SH-SY5Y (cell line): ENCODE measurements around the gene MYZAP.

Experiments used
- GATA2 ChIP-seq: IDR thresholded peaks from 2 replicates; pipeline ENCODE4 v1.6.1; 2011; ENCODE audit warnings: mild to moderate bottlenecking, low read depth, low read length
- GATA3 ChIP-seq: IDR thresholded peaks from 2 replicates; pipeline ENCODE4 v1.6.1; 2011; ENCODE audit warnings: low read depth, mild to moderate bottlenecking, low read length, moderate library complexity

Gene MYZAP

DNA sequence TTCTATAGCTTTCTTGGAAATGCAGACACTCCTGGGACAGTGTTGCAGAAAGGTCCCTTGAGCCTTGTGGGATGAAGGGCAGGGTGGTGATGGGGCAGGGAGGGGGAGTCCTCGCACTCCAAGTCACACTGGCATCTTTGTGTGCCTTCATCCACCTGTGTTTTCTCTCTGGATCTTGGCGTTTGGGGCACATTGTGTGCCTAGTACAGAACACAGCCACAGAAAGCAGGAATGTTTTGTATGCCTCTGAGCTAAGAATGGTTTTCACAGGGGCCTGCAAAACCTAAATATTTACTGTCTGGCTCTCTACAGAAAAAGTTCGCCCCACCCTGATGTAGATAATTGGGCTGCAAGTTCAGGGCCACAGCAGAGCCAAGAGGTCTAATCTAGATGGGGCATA, 5.7 kb downstream of the MYZAP start:
- no peak for TF ChIP-seq GATA3
- no peak for TF ChIP-seq GATA2

DNA sequence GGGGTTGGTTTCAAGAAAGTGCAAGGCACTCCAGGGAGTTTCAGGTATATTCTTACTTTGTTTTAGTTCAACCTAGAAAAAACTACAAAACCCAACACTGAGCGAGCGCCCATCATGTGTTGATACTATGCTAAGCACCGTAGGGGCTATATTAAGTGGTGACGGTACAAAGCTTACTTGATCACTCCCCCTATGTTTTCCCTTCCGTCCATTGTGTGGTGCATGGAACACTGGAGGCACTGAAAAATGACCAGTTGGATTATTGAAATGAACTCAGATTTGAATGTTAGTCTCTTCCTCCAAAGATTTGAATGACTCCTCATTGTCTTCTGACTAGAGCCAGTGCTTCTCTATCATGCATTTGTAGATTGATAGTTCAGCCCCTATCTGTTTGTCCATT, 6.6 kb downstream of the MYZAP start:
- TF ChIP-seq GATA2 (no peak), GATA3 (no peak)

DNA sequence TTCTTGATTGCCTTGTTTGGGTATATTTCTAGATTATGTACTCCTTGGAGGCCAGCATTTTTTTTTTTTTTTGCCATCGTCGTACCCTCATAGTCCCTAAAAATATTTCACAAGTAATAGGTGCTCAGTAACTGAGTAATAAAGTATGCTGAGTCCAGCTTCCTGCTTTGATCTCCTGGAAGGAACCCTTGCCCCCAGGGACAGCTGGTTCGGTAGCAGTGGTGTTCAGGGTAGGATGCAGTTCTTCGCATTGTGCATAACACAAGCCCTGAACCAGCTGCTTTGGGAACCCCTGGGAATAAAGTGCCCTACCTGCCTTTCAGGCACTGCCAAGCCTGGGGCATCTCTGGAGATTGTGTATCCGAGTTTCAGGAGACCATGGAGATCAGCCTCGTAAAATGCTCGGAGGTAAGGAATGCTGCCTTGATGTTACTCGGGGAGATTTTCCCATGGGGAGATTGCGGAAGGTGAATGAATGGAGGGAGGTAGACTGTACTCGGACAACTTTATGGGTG, 7.6 kb downstream of the MYZAP start:
- no peak for TF ChIP-seq GATA2
- no peak for TF ChIP-seq GATA3

DNA sequence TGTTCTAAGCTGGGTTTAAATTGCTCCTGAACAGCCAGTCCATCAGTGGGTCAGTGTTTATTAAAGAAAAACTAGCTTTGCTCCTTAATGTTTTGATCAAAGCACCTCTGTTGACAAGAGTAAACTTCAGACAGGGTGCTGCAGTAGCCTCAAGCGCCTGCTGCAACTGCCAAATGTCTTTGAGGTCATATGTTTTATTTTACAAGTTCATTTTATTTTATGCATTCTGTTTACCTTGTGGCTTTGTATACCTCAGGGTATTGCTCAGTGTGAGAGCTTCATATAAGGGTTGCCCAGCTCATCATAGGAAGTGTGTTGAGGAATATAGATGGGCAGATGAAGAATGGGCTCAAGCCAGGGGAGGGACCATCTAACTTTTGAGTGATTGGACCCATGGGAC, 8.5 kb downstream of the MYZAP start:
- TF ChIP-seq GATA2 (no peak), GATA3 (no peak)

DNA sequence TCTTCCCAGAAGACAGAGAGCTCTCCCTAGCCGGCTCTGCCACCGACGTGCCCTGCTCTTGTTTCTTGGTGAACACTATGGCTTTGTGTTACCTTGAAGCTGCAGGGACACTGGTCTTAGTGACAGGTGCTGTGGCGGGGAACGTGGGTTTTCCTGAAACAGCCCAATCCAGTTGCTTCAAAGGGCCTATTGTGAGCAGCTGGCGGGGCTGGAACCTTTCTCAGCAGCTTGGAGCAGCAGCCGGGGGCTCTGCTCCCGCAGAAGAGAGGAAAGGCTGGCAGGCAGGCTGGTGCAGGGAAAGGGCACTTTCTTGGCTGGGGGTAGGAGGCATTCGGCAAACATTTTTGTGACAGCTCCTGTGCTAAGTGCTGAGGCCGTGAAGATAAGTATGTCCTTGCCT, 12.8 kb downstream of the MYZAP start:
- no peak for TF ChIP-seq GATA2
- TF ChIP-seq GATA3: no peak

DNA sequence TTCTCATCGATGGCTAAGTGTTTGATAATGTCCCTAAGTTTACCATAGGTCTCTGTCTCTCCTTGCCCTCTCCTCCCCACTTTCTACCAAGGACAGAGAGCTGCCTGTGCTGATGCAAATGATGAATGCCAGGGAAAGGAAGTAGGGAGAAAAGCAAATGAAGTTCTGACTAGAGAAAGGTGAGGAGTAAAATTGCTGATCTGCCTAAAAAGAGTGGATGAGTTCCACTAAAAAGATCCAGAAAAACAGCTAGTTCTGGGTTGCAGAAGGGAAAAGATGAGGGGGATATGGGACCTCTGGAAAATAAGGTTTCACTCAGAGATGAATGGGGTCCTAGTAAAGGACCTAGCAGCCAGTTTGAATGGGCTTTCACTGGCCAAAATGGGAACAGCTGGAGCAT, 13.8 kb downstream of the MYZAP start:
- TF ChIP-seq GATA3 (no peak), GATA2 (no peak)

DNA sequence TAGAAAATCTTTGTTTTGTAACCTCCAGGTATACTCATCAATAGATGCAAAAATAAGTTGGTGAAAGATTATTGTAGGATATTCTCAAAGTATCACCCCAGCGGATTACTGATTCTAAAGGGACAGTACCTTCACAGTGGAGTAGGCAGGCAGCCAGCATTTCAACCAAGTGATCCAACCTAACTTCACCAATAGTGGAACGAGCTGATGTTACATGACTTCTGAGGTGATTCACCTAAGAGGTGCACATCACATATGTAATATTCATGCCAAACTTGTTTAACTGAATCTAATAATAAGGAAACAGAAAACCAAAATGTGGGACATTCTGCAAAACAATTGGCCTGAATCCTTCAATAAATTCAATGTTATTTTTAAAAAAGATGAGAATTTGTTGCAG, 14.3 kb downstream of the MYZAP start:
- TF ChIP-seq GATA3 (no peak), GATA2 (no peak)

DNA sequence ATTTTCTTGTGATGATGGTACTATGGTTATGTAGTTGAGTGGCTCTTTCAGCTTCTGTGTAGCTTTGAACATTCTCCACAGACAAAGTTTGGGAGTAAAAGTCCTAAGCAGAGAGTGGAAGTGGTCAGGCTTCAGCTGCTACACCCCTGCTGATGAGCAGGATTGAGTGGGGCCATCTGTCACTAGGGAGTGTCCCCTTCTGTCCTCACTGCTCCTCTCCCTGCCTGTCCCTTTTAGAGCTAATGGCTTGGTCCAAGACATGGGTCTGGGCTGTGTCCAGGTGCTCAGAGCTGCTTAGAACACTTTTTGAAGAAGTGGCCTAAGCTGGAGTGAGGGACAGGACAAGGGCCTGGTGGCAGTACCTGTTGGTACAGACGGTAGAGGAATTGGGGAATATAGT, 15.1 kb downstream of the MYZAP start:
- no peak for TF ChIP-seq GATA3
- TF ChIP-seq GATA2: no peak

DNA sequence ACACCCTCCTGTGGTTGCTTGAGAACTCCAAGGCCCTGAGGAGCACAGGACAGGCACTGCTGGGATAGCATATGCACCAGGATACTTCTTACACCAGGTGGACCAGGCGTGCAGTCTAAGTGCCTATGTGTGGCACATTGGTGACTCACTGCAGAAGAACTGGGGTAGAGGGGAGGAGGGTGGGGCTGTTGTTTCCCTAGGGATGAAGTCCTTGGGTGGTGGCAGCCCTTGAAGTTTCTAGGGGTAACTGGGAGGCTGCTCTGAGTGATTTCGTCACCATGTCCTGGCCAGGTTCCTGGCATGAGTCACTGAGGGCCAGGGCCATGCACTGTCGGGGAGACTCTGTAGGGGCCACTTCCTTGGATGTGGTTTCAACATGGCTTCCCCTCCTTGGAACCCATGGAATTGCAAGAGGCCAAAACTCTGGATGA, 15.9 kb downstream of the MYZAP start:
- no peak for TF ChIP-seq GATA2
- TF ChIP-seq GATA3: no peak

DNA sequence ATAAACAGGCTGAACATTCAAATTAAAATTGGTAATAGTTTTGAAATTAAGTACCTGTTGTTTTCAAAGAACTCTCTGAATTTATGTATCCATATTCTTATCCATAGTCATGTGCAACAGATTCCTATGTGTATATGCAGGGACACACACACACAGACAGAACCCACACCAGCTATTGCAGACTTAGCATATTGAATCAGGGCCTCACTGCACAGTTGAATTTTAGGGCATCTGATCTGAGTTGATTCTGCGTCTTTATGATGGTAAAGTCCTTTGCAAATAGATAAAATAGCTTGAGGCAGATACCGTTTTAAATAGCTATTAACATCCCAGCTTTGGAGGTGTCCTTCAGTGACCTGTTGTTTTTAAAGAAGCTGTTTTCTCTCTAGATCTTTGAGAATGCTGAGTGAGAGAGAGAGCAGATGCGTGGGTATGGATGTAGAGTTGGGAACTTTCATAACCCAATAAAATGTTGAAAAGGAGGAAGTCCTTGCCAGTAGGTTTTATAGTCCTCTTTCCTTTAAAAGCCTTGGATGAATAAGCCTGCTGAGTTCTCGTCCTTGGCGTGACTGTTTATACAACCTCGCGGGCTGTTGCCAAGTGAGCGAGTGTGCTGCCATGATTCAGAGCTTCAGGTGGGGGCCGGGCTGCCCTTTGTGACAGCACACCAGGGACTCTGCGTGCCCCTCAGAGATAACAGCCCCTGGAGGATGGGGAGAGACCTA, 18.3 kb downstream of the MYZAP start:
- TF ChIP-seq GATA3 (no peak), GATA2 (no peak)

DNA sequence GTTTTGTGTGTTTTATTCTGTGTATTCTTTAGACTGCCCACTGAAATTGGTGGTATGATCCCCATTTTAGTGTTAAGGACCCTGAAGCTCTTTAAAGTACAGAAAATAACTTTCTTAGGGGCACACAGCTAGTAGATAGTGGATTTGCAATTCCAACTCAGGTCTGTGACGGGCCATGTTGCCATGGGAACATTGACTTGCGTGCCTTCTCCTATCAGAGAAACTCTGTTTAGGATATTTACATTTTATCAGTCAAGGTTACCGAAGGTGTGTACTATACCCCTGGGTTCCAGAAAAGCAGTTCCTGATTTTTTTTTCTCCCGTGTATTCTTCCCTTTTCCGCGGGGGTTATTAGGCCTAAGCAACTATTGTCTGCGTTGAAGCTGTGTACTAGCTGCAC, 19.4 kb downstream of the MYZAP start:
- TF ChIP-seq GATA3: no peak
- TF ChIP-seq GATA2: no peak

DNA sequence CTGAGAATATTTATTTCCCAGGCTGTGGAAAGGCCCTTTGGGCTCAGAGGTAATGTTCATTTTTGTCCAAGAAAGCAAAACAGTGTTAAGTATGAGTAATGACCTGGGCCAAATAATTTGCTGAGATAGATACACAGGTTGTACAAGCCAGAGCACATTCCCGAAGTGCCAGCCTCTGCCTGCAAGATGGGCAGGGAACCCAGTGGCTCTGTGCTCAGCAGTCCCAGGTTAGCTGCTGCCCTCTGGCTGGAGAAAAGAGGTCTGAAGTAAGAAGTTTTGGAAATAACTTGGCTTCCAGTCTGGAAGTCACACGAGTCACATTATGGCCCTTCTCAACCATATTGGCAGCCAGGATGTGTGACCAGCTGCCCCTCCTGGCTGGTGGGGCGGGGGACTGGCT, 20.2 kb downstream of the MYZAP start:
- TF ChIP-seq GATA2 (no peak), GATA3 (no peak)

DNA sequence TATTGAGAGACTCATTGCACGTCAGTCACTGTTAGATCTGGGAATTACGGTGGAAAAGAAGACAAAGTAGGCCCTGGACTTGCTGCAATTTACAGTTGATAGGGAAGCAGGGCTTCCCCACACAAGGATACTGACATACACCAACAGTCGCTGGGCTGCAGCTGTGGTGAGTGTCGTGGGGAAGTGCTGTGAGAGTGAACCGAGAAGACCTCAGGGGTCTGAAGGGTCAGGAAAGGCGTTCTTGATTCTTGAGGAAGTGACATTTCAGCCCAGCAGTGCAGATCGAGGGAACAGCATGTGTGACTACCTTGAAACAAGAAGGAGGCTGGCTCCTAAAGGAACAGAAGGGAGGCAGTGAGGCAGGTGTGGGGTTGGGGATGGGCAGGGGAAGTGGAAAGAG, 22.5 kb downstream of the MYZAP start:
- no peak for TF ChIP-seq GATA2
- no peak for TF ChIP-seq GATA3

DNA sequence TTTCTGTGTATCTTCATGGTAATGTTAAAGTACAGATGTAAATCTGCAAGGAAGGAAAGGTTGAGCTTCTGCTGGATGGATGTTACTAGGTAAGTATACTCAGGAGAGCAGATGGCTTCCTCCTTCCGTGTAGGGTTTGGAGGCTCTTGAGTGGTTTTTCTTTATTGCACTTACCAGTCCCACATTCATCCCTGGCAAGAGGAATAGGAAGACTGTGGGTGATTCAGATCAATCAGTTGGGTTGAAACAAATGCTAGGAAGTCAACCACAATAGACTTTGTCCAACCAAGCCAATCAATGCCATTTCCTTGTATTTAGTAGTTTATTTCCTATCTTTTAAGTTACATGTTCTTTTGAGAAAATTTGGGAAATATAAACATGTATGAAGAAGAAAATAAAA, 26.6 kb downstream of the MYZAP start:
- no peak for TF ChIP-seq GATA3
- TF ChIP-seq GATA2: no peak

DNA sequence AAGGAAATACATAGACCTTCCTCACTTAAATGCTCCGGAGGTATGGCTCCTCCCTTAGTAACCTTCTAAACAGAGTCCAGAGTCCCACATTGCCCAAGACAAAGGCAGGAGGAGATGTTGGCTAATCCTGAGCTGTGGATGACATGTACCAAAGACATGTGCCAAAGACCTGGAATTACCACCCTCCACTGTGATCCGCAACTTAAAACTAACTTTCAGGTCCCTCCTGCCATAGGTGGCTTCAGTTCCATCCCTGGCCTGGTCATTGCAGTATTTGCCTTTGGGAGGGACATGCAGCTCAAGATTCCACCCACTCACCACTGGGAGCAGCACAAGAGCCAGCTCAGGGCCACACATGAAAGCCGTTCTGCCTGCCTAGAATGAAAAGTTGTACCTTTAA, 28.0 kb downstream of the MYZAP start:
- TF ChIP-seq GATA3 (no peak), GATA2 (no peak)

DNA sequence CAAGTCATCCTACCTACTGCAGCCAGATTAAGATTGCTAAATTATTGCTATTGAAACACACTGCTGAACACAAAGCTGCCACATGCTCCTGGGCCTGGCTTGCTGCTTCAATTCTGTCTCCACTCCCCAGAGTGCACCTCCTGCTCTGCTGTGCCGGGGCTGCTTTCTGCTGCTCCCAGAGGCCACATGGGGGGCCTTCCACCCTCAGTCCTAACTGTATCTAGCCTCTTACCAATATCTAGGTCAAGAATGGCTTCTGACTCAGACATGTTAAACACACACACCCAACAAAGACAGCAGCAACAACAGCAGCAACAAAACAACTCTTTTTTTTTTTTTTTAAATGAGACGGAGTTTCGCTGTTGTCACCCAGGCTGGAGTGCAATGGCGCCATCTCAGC, 33.0 kb downstream of the MYZAP start:
- no peak for TF ChIP-seq GATA3
- TF ChIP-seq GATA2: no peak
